BE2C (cell line): Measurements from ENCODE around the gene IL4R.

Source experiments
- DNase-seq: peaks from one replicate; pipeline ENCODE4 v3.0.0-alpha.2; 2020
- H3K27me3 ChIP-seq: fragments of 250-450 bp; sonication (Bioruptor Pico); 2 replicates; pipeline ENCODE4 v1.5.1; 2020; ENCODE audit warnings: mild to moderate bottlenecking
- H3K36me3 ChIP-seq: fragments of 250-450 bp; sonication (Bioruptor Pico); 2 replicates; pipeline ENCODE4 v1.5.1; 2020; ENCODE audit warnings: mild to moderate bottlenecking
- H3K4me1 ChIP-seq: fragments of 250-450 bp; sonication (Bioruptor Pico); 2 replicates; pipeline ENCODE4 v1.5.1; 2020
- H3K4me3 ChIP-seq: 2 replicates; pipeline ENCODE4 v1.5.1; 2011; ENCODE audit warnings: low read depth, low read length
- H3K9me3 ChIP-seq: fragments of 250-450 bp; sonication (Bioruptor Pico); 2 replicates; pipeline ENCODE4 v1.5.1; 2020
- CTCF ChIP-seq: IDR thresholded peaks from 2 replicates; pipeline ENCODE4 v1.5.1; 2012; ENCODE audit warnings: mild to moderate bottlenecking, low read depth, low read length

Gene IL4R

DNA sequence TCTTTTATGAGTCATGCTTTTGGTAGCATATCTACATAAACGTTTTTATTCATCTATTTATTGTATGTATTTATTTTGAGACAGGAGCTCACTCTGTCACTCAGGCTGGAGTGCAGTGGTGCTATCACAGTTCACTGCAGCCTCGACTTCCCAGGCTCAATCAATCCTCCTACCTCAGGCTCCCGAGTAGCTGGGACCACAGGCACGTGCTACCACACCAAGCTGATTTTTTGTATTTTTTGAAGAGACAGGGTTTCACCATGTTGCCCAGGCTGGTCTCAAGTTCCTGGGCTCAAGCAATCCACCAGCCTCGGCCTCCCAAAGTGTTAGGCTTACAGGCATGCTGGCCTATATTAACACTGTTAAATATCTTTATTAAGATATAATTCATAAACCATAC is 20.4 kb upstream of the IL4R start:
- H3K4me3 ChIP-seq: no peak overlapping the region
- no peaks in the 10 kb centered on the region for H3K9me3 ChIP-seq
- H3K36me3 ChIP-seq: no peaks in the 10 kb centered on the region
- H3K27me3 ChIP-seq: no peaks in the 10 kb centered on the region
- TF ChIP-seq CTCF: no peak
- H3K4me1 ChIP-seq: no peaks in the 10 kb centered on the region
- no peak for DNase-seq

DNA sequence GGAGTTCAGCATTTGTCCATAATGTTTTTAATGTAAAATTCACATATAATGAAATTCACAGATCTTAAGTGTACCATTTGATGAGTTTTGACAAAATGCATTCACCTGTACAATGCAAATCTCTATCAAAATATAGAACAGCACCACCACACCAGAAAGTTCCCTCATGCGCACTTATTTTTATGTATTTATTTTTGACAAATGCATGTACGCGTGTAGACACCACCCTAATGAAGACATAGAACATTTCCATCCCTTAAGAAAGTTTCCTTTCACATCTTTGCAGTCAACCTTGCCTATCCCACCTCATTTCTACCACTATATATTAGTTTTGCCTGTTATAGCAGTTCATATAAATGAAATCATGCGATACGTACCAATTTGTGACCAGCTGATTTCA is 15.6 kb upstream of the IL4R start:
- H3K36me3 ChIP-seq: no peaks in the 10 kb centered on the region
- no peak overlapping the region for H3K4me3 ChIP-seq
- H3K9me3 ChIP-seq: no peaks in the 10 kb centered on the region
- no peak for TF ChIP-seq CTCF
- H3K27me3 ChIP-seq: no peaks in the 10 kb centered on the region
- no peak for DNase-seq
- H3K4me1 ChIP-seq: no peaks in the 10 kb centered on the region

DNA sequence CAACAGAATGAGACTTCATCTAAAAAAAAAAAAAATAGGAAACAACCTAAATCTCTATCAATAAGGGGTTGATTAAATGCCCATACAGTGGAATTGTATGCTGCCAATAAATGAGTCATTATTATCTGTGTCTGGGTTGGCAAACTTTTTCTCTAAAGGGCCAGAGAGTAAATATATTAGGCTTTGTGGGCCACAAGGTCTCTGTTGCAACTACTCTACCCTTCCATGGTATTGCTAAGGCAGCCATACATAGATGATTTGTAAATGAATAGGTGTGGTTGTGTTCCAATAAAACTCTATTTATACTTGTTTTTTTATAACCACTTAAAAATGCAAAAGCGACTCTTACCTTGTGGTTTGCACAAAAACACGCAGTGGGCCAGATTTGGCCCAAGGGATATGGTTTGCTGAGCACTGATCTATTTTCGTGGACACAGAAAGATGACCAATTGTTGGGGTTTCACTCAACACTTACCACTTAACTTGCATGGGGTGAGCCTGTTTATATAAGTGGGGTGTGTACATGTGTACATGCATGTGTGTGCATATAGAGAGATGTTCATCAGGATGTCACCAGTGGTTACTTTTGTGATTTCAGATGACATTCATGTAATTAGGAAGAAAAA is 12.4 kb upstream of the IL4R start:
- TF ChIP-seq CTCF: no peak
- no peak for DNase-seq
- no peaks in the 10 kb centered on the region for H3K36me3 ChIP-seq

GRCh38 chr16:27302126-27302525 is 11.6 kb upstream of the IL4R start:
- no peak for DNase-seq
- no peaks in the 10 kb centered on the region for H3K4me1 ChIP-seq
- no peak overlapping the region for H3K4me3 ChIP-seq
- no peaks in the 10 kb centered on the region for H3K36me3 ChIP-seq
- no peak for TF ChIP-seq CTCF
- H3K9me3 ChIP-seq: no peaks in the 10 kb centered on the region
- H3K27me3 ChIP-seq: no peaks in the 10 kb centered on the region

More for the DNA sequence above, 12.4 kb upstream of the IL4R start:
- no peaks in the 10 kb centered on the region for H3K4me1 ChIP-seq
- no peaks in the 10 kb centered on the region for H3K9me3 ChIP-seq
- H3K4me3 ChIP-seq: no peak overlapping the region
- H3K27me3 ChIP-seq: no peaks in the 10 kb centered on the region

DNA sequence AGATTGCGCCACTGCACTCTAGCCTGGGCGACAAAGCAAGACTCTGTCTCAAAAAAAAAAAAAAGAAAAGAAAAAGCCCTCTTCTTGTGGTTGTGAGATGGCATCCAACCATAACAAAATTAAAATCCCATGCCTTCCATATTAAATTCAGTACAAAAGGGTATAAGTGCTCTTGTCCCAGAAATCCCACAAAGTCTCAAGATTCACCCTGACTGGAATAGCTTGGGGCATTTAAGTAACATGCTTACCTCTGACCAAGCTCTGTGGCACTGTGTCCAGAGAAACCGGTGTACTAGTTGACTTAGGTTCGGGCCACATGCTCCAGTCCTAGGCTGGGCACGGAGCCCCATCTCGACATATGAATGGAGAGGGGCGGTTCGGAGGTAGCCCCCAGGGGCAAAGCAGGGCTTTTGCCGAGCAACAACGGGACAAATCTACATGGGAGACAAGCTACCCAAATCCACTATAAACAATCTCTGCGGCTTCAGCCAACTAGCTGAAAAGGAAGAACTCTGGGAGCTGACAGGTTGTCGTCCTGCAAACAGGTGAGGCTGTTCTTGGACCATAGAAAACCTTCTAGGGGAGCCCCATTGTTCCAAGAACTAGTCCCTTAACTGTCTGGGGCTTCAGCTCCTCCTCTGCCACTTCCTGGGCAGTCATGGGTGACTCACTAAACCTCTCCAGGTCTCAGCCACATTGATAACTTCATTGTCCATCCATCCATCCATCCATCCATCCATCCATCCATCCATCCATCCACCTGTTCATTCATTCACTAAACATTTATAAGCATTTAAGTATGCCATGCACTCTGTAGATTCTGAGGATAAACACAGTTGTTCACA is 10.3 kb upstream of the IL4R start:
- Histone ChIP-seq H3K4me1 (no peaks in the 10 kb centered on the region), H3K9me3 (no peaks in the 10 kb centered on the region), H3K4me3 (no peak overlapping the region), H3K36me3 (no peaks in the 10 kb centered on the region), H3K27me3 (no peaks in the 10 kb centered on the region)
- DNase-seq: no peak
- TF ChIP-seq CTCF: no peak

DNA sequence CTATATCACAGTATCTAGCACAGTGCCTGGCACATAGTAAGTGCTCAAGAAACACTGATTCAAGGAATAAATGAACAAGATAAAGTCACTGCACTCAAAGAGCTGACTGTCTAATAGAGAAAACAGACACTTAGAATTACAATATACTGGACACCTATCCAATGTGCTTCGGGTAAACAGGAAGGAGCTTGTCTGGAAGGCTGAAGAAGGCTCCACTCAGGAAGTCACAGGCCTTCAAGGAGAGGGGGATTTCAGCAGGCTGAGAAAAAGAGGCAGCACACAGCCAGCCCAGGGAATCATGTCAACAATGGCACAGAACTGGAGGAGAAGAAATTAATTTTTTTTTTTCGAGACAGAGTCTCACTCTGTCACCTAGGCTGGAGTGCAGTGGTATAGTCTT is 9.7 kb upstream of the IL4R start:
- no peak for DNase-seq
- no peak for TF ChIP-seq CTCF
- no peaks in the 10 kb centered on the region for H3K27me3 ChIP-seq

More for the DNA sequence above, 9.7 kb upstream of the IL4R start:
- no peaks in the 10 kb centered on the region for H3K36me3 ChIP-seq
- H3K9me3 ChIP-seq: no peaks in the 10 kb centered on the region
- no peak overlapping the region for H3K4me3 ChIP-seq
- no peaks in the 10 kb centered on the region for H3K4me1 ChIP-seq
